Heart right ventricle (tissue), 16 donors: ENCODE data around the gene CCDC186. TPM values are rescaled to one million over a fixed set of nuclear protein-coding genes. Genes with fewer than 3 reads are reported as not detected.
A peak's percentile ranks its signal among the peaks of the same experiment; 100 is the strongest.

Experiments
- ATAC-seq, 8 donors: fragments of 200-7000 bp; cut with Tn5 transposase; one replicate each; pipeline ENCODE4 v1.9.1; 2020; ENCODE audit warnings: mild to moderate bottlenecking in 8 of 8, moderate library complexity in 8 of 8, moderate number of reproducible peaks in 1 of 8
- DNase-seq, 2 donors: peaks; one replicate each; pipeline ENCODE4 v3.0.0-alpha.2; 2020
- H3K27ac ChIP-seq, 10 donors: fragments of 200-600 bp; sonication (generic) in 2 of 10; one replicate each; pipeline versions ENCODE4 v1.5.0 to v1.8.0; 2020 to 2022; ENCODE audit warnings: mild to moderate bottlenecking in 3 of 10
- H3K27me3 ChIP-seq, 7 donors: fragments of 200-600 bp; one replicate each; pipeline ENCODE4 v1.8.0; 2021 to 2022; ENCODE audit warnings: mild to moderate bottlenecking in 2 of 7
- H3K36me3 ChIP-seq, 9 donors: fragments of 200-600 bp; sonication (generic) in 1 of 9; one replicate each; pipeline versions ENCODE4 v1.5.0 to v1.8.0; 2020 to 2022; ENCODE audit warnings: mild to moderate bottlenecking in 2 of 9
- H3K4me1 ChIP-seq, 9 donors: fragments of 200-600 bp; sonication (generic) in 1 of 9; one replicate each; pipeline versions ENCODE4 v1.5.0 to v1.8.0; 2020 to 2022; ENCODE audit warnings: mild to moderate bottlenecking in 4 of 9
- H3K4me3 ChIP-seq, 10 donors: fragments of 200-600 bp; sonication (generic) in 2 of 10; one replicate each; pipeline versions ENCODE4 v1.5.0 to v1.8.0; 2020 to 2022; ENCODE audit warnings: mild to moderate bottlenecking in 7 of 10, moderate library complexity in 2 of 10
- H3K9me3 ChIP-seq, 11 donors: fragments of 200-600 bp in 10 of 11; sonication (generic) in 2 of 11; one replicate each; pipeline versions ENCODE4 v1.5.0 to v1.8.0; 2013 to 2022; ENCODE audit warnings: mild to moderate bottlenecking in 2 of 11, control low read depth in 1 of 11, moderate library complexity in 1 of 11
- CTCF ChIP-seq, 9 donors: fragments of 200-600 bp; sonication (generic) in 2 of 9; IDR thresholded peaks; one replicate each; pipeline versions ENCODE4 v1.5.0 to v1.8.0; 2021 to 2022; ENCODE audit warnings: antibody characterized with exemption in 9 of 9, mild to moderate bottlenecking in 5 of 9, moderate library complexity in 1 of 9
- WGBS, 2 donors: extraction: QIAGEN DNeasy Blood & Tissue Kit; methylation state at CpG; one replicate each; pipeline ENCODE4 v1.1.7; 2013; ENCODE audit warnings: inconsistent platforms in 1 of 2; 5-methylcytosine and 5-hydroxymethylcytosine counted together
- intact Hi-C, 10 donors: fragments of 100-400 bp; cut with DNase I; formaldehyde crosslinking; loops; one replicate each; pipeline versions ENCODE4 v1.11.1 to v1.14.2; 2022
- long read RNA-seq, 3 donors: library from polyadenylated mRNA; unstranded; transcript quantifications; one replicate each; pipeline ENCODE4 v2.0.0, GENCODE V29; 2020 to 2021
- polyA plus RNA-seq, 2 donors: library from polyadenylated mRNA; stranded (reverse); fragments of 200-250 nt; gene quantifications; one replicate each; pipeline ENCODE4 v1.2.3, GENCODE V29; 2013
- total RNA-seq, 10 donors: library from RNA; stranded (reverse); fragmentation: NEBNext Ultra II Directional in 3 of 10; extraction: Animal tissue kit (Norgen Biotek cat#: 25700) in 3 of 10; gene quantifications; one replicate each; pipeline versions ENCODE4 v1.2.1 to v1.2.4, GENCODE V29; 2021 to 2023
- donor health status: Arrhythmogenic right ventricular cardiomyopathy.
- donor health status: ischemic (EF 13 %, LVEDD 7.1; RV severe dilation, severe dysfunction).
- donor health status: healthy with polysubstance abuse.
- donor health status: DM: no; HTN: yes; CAD: no.
- donor health status: DM: no; HTN: no; CAD: no.
- donor health status: ischemic (EF 25% LVEDD 6.9; RV normal size, moderate dysfunction).
- donor health status: ischemic (EF 25% LVEDD 5.7; RV mildly dilated, moderate dysfunction).
- donor health status: healthy.
- donor health status: DM: yes; HTN: yes; CAD: no.
- donor health status: Ischemic cardiomyopathy.
- donor health status: ischemic (EF 35%, LVEDD 5.7; RV mildly dilated, moderate dysfunction).
- donor health status: nonischemic (EF 11% LVEDD 7.7; RV severe dilation, severe dysfunction).
- donor health status: DM: yes; HTN: yes; CAD: no.
- donor health status: PGD.
- donor health status: ischemic (EF 29% LVEDD 5.4; RV normal size, mild dysfunction).
- donor health status: nonischemic (EF 23%, LVEDD 6.1; RV moderate dilation, normal function).

Gene CCDC186
- total RNA-seq (10 to 100 TPM; 14.4 to 28.9 (median 20.5) TPM), polyA plus RNA-seq (1 to 10 TPM; 3.4 to 7.2 TPM)
- long read RNA-seq, donor 1, full-length matches to known transcripts = 7 of 21 reads
- long read RNA-seq, donor 1, partial matches to known transcripts = 10 of 21 reads
- long read RNA-seq, donor 1, other reads (novel, unspliced or antisense) = 4 of 21 reads
- long read RNA-seq, donor 2, partial matches to known transcripts = 6 of 12 reads
- long read RNA-seq, donor 2, other reads (novel, unspliced or antisense) = 2 of 12 reads
- long read RNA-seq, donor 3, partial matches to known transcripts = 9 of 21 reads
- long read RNA-seq, donor 3, other reads (novel, unspliced or antisense) = 7 of 21 reads

- Histone ChIP-seq H3K9me3 (peaks cover 0 to 12% (median 2%) of the 10 kb centered on the region in 11 donors), H3K4me3 (peak within 1 kb of the TSS; percentile 68 to 100 (median 92)), H3K27ac (peak within 1 kb of the TSS; percentile 84 to 98 (median 92)), H3K4me1 (peaks cover 0 to 35% (median 22%) of the 10 kb centered on the region in 9 donors), H3K36me3 (peaks cover 0 to 2% (median 0%) of the 10 kb centered on the region in 9 donors), H3K27me3 (no peaks in the 10 kb centered on the region)
- TF ChIP-seq CTCF (IDR thresholded peaks at IDR 0.05) = no peak
- intact Hi-C loops = loop anchor here in 1 of 10 donors (10.0 kb wide), 1 partner anchor 91 kb away; no protein-coding TSS in a partner anchor
- WGBS, 2 donors = 0 to 1% methylated on average over 49 of the region's 49 CpGs
- peak; percentile 93 for DNase-seq
- peak; percentile 97 to 99 (median 98) for ATAC-seq
Observed at GRCh38 chr10:114173921-114174694, at the start of gene CCDC186. Gene CCDC186, minus strand, starts transcription at chr10:114174203. Its CDS starts 10,935 bp downstream, at chr10:114163268.

GRCh38 chr10:114223066-114223465 lies 49.1 kb upstream of the CCDC186 start:
- H3K27me3 ChIP-seq = peaks cover 0 to 5% (median 0%) of the 10 kb centered on the region in 7 donors
- DNase-seq (peak; percentile 29 to 43), ATAC-seq (peak; percentile 33 to 91 (median 84))
- intact Hi-C loops = no loop called here
- H3K36me3 ChIP-seq = no peaks in the 10 kb centered on the region
- no peak overlapping the region for H3K4me3 ChIP-seq
- no peak for TF ChIP-seq CTCF (IDR thresholded peaks at IDR 0.05)
- H3K27ac ChIP-seq = no peak overlapping the region
- peaks cover 0 to 6% (median 0%) of the 10 kb centered on the region in 9 donors for H3K4me1 ChIP-seq
- WGBS, 2 donors = 53 to 71% methylated on average over 4 of the region's 4 CpGs
- no peaks in the 10 kb centered on the region for H3K9me3 ChIP-seq

DNA sequence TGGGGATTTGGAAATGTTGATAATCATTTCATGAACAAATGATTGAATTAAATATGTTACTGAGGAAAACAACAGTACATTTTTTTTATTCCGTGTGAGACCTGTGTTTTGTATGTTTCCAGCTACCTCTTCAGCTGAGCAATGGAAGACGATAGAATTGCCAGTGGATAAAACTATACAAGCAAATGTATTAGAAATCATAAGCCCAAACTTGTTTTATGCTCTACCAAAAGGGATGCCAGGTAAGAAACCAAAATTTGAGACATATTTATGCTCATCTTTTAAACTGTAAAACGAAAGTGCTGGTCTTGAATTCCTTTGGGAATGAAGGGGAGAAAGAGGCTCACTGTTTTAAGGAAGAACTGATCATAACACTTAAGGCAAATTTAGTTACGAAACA lies 47.2 kb upstream of the CCDC186 start:
- no peaks in the 10 kb centered on the region for H3K9me3 ChIP-seq
- intact Hi-C loops = no loop called here
- H3K4me3 ChIP-seq = no peak overlapping the region
- H3K27ac ChIP-seq = no peak overlapping the region
- DNase-seq (no peak), ATAC-seq (no peak)
- 79% methylated on average over 4 of the region's 4 CpGs for WGBS, 2 donors
- H3K36me3 ChIP-seq = no peaks in the 10 kb centered on the region
- no peaks in the 10 kb centered on the region for H3K27me3 ChIP-seq
- peaks cover 0 to 6% (median 0%) of the 10 kb centered on the region in 9 donors for H3K4me1 ChIP-seq
- no peak for TF ChIP-seq CTCF (IDR thresholded peaks at IDR 0.05)

GRCh38 chr10:114220281-114220680 lies 46.3 kb upstream of the CCDC186 start:
- Histone ChIP-seq H3K36me3 (no peaks in the 10 kb centered on the region), H3K9me3 (no peaks in the 10 kb centered on the region), H3K27me3 (no peaks in the 10 kb centered on the region), H3K4me1 (peaks cover 0 to 6% (median 0%) of the 10 kb centered on the region in 9 donors), H3K4me3 (no peak overlapping the region), H3K27ac (no peak overlapping the region)
- DNase-seq (no peak), ATAC-seq (no peak)
- intact Hi-C loops = no loop called here
- no peak for TF ChIP-seq CTCF (IDR thresholded peaks at IDR 0.05)
- whole genome bisulfite sequencing, 2 donors = 77 to 84% methylated on average over 2 of the region's 2 CpGs
